ENCODE results near the gene RETREG1.

The RETREG1 gene

GRCh38 chr5:16431490-16431889 is 185.3 kb downstream of the RETREG1 start:
- DNase-seq (ENCODE audit: extremely low spot score): no peak
- ChIA-PET POLR2A (no interaction called here), CTCF (no interaction called here)
- TF ChIP-seq CTCF (IDR thresholded peaks at IDR 0.05; ENCODE audit: control extremely low read depth, extremely low read depth, low read depth, missing control alignments): no peak

- TF ChIP-seq CTCF (IDR thresholded peaks at IDR 0.05; ENCODE audit: control extremely low read depth, extremely low read depth, low read depth, missing control alignments): no peak
- POLR2A ChIA-PET: no interaction called here
Observed at GRCh38 chr5:16430349-16431089, 186.3 kb downstream of the RETREG1 start.

GRCh38 chr5:16428359-16428758 is 188.4 kb downstream of the RETREG1 start:
- DNase-seq (ENCODE audit: extremely low spot score): no peak
- TF ChIP-seq CTCF (IDR thresholded peaks at IDR 0.05; ENCODE audit: control extremely low read depth, extremely low read depth, low read depth, missing control alignments): no peak
- ChIA-PET POLR2A (no interaction called here), CTCF (interaction anchor here (1.5 kb wide), 1 partner anchor 123 kb away, joined by 5 read pairs; no protein-coding TSS in a partner anchor)

More at GRCh38 chr5:16430349-16431089, 186.3 kb downstream of the RETREG1 start:
- no peak for DNase-seq (ENCODE audit: extremely low spot score)
- CTCF ChIA-PET: no interaction called here

GRCh38 chr5:16427587-16427986 is 189.2 kb downstream of the RETREG1 start:
- TF ChIP-seq CTCF (IDR thresholded peaks at IDR 0.05; ENCODE audit: control extremely low read depth, extremely low read depth, low read depth, missing control alignments): no peak
- CTCF ChIA-PET: interaction anchor here (1.1 to 1.5 kb wide), 2 partner anchors 28 to 124 kb away, joined by 5 to 6 read pairs; no protein-coding TSS in a partner anchor
- no peak for DNase-seq (ENCODE audit: extremely low spot score)
- POLR2A ChIA-PET: no interaction called here
